HepG2 (cell line): ENCODE measurements around the gene ZBTB46. TPM values are rescaled to one million over a fixed set of nuclear protein-coding genes. Genes with fewer than 3 reads are reported as not detected.
A peak's percentile ranks its signal among the peaks of the same experiment; 100 is the strongest.

ENCODE experiments used
- E2F1 ChIP-seq: sonication (generic); formaldehyde crosslinking; IDR thresholded peaks from 2 replicates; pipeline ENCODE4 v1.5.0; 2020; ENCODE audit warnings: missing genetic modification reagents
- ELF1 ChIP-seq: sonication (generic); formaldehyde crosslinking; IDR thresholded peaks from 2 replicates; pipeline ENCODE4 v1.4.0; 2020; ENCODE audit warnings: missing genetic modification reagents
- GLMP ChIP-seq: sonication (generic); formaldehyde crosslinking; IDR thresholded peaks from 2 replicates; pipeline ENCODE4 v1.9.0; 2021; ENCODE audit warnings: missing genetic modification reagents, mild to moderate bottlenecking, borderline replicate concordance
- GPBP1L1 ChIP-seq: sonication (generic); formaldehyde crosslinking; IDR thresholded peaks from 2 replicates; pipeline ENCODE4 v1.5.0; 2020; ENCODE audit warnings: mild to moderate bottlenecking, missing genetic modification reagents
- HOXA5 ChIP-seq: sonication (generic); formaldehyde crosslinking; IDR thresholded peaks from 2 replicates; pipeline ENCODE4 v1.4.0; 2020; ENCODE audit warnings: missing genetic modification reagents
- MYNN ChIP-seq: sonication (generic); formaldehyde crosslinking; IDR thresholded peaks from 2 replicates; pipeline ENCODE4 v1.4.0; 2020; ENCODE audit warnings: mild to moderate bottlenecking, low read depth, missing genetic modification reagents
- NFYC ChIP-seq: IDR thresholded peaks from 2 replicates; pipeline ENCODE4 v1.6.1; 2016; ENCODE audit warnings: missing genetic modification reagents, missing compliant biosample characterization
- SAFB2 ChIP-seq: sonication (generic); formaldehyde crosslinking; IDR thresholded peaks from 2 replicates; pipeline ENCODE4 v1.5.1; 2020; ENCODE audit warnings: missing genetic modification reagents, low read depth, mild to moderate bottlenecking, borderline replicate concordance
- ZNF205 ChIP-seq: IDR thresholded peaks from 2 replicates; pipeline ENCODE4 v1.6.1; 2018; ENCODE audit warnings: missing biosample characterization, missing genetic modification reagents
- ZNF263 ChIP-seq: sonication (generic); formaldehyde crosslinking; IDR thresholded peaks from 2 replicates; pipeline ENCODE4 v1.4.0; 2020; ENCODE audit warnings: missing genetic modification reagents
- ZNF276 ChIP-seq: sonication (generic); formaldehyde crosslinking; IDR thresholded peaks from 2 replicates; pipeline ENCODE4 v1.4.0; 2020; ENCODE audit warnings: mild to moderate bottlenecking, low read depth, missing genetic modification reagents
- ZNF496 ChIP-seq: sonication (generic); formaldehyde crosslinking; IDR thresholded peaks from 2 replicates; pipeline ENCODE4 v1.8.1; 2023; ENCODE audit warnings: mild to moderate bottlenecking, moderate library complexity, missing genetic modification reagents; ENCODE audit not compliant: insufficient replicate concordance
- ZNF562 ChIP-seq: sonication (generic); formaldehyde crosslinking; IDR thresholded peaks from 2 replicates; pipeline ENCODE4 v1.8.0; 2022; ENCODE audit warnings: missing genetic modification reagents, borderline replicate concordance
- ZNF766 ChIP-seq: sonication (generic); formaldehyde crosslinking; IDR thresholded peaks from 2 replicates; pipeline ENCODE4 v1.5.0; 2020; ENCODE audit warnings: missing genetic modification reagents, borderline replicate concordance
- ZSCAN21 ChIP-seq: sonication (generic); formaldehyde crosslinking; IDR thresholded peaks from 2 replicates; pipeline ENCODE4 v1.8.0; 2022; ENCODE audit warnings: mild to moderate bottlenecking, missing genetic modification reagents, moderate library complexity, borderline replicate concordance
- ZSCAN31 ChIP-seq: sonication (generic); formaldehyde crosslinking; IDR thresholded peaks from 2 replicates; pipeline ENCODE4 v1.5.0; 2020; ENCODE audit warnings: low read depth, mild to moderate bottlenecking, missing genetic modification reagents
- polyA plus RNA-seq, 8 experiments: library from polyadenylated mRNA; depleted of rRNA in 3 of 8; stranded (reverse) in 7 of 8; unstranded in 1 of 8; fragments of >200 nt; fragmentation: Illumina TruSeq in 4 of 8; extraction: Trizol in 4 of 8; gene quantifications; 2 replicates each; pipeline versions ENCODE4 v1.2.1 to v1.2.3, GENCODE V29; 2011 to 2016; ENCODE audit warnings: low read depth in 4 of 8, missing spikeins in 1 of 8, mixed read lengths in 1 of 8; ENCODE audit not compliant: insufficient read depth in 1 of 8
- total RNA-seq, 5 experiments: library from RNA; depleted of rRNA; stranded (reverse); fragments of >200 nt; fragmentation: Illumina TruSeq; extraction: Trizol; gene quantifications; 2 replicates each; pipeline ENCODE4 v1.2.3, GENCODE V29; 2016; ENCODE audit warnings: low read depth in 1 of 5
- TF ChIP-seq, protein P1 (sequence below): sonication (generic); formaldehyde crosslinking; IDR thresholded peaks from 2 replicates; pipeline ENCODE4 v1.5.1; 2020; ENCODE audit warnings: mild to moderate bottlenecking, missing genetic modification reagents, borderline replicate concordance

The ZBTB46 gene
- total and polyA plus RNA-seq, 2 of the 13 experiments (the other 11 are each of a cell fraction or from before 2014, with no cell fraction given), result 1.6 to 13.5 TPM

- TF ChIP-seq GPBP1L1 (CRISPR knock-in tag) (no peak), ELF1 (0 out of 2 replicates have a peak, but pooled peaks have one; percentile 34), ZNF205 (CRISPR knock-in tag) (peak; percentile 64; the same call in 1 of the 2 replicates), ZNF562 (CRISPR knock-in tag) (no peak), ZNF276 (CRISPR knock-in tag) (no peak), ZNF766 (CRISPR knock-in tag) (no peak), ZSCAN31 (peak; percentile 96), ZNF263 (CRISPR knock-in tag) (0 out of 2 replicates have a peak, but pooled peaks have one; percentile 38), HOXA5 (CRISPR knock-in tag) (no peak), NFYC (0 out of 2 replicates have a peak, but pooled peaks have one; percentile 22), MYNN (CRISPR knock-in tag) (no peak), ZNF496 (CRISPR knock-in tag) (no peak), SAFB2 (CRISPR knock-in tag) (peak; percentile 93; the same call in 1 of the 2 replicates), ZSCAN21 (peak; percentile 60; the same call in 1 of the 2 replicates), E2F1 (no peak), GLMP (no peak)
- TF ChIP-seq, protein P1, sequence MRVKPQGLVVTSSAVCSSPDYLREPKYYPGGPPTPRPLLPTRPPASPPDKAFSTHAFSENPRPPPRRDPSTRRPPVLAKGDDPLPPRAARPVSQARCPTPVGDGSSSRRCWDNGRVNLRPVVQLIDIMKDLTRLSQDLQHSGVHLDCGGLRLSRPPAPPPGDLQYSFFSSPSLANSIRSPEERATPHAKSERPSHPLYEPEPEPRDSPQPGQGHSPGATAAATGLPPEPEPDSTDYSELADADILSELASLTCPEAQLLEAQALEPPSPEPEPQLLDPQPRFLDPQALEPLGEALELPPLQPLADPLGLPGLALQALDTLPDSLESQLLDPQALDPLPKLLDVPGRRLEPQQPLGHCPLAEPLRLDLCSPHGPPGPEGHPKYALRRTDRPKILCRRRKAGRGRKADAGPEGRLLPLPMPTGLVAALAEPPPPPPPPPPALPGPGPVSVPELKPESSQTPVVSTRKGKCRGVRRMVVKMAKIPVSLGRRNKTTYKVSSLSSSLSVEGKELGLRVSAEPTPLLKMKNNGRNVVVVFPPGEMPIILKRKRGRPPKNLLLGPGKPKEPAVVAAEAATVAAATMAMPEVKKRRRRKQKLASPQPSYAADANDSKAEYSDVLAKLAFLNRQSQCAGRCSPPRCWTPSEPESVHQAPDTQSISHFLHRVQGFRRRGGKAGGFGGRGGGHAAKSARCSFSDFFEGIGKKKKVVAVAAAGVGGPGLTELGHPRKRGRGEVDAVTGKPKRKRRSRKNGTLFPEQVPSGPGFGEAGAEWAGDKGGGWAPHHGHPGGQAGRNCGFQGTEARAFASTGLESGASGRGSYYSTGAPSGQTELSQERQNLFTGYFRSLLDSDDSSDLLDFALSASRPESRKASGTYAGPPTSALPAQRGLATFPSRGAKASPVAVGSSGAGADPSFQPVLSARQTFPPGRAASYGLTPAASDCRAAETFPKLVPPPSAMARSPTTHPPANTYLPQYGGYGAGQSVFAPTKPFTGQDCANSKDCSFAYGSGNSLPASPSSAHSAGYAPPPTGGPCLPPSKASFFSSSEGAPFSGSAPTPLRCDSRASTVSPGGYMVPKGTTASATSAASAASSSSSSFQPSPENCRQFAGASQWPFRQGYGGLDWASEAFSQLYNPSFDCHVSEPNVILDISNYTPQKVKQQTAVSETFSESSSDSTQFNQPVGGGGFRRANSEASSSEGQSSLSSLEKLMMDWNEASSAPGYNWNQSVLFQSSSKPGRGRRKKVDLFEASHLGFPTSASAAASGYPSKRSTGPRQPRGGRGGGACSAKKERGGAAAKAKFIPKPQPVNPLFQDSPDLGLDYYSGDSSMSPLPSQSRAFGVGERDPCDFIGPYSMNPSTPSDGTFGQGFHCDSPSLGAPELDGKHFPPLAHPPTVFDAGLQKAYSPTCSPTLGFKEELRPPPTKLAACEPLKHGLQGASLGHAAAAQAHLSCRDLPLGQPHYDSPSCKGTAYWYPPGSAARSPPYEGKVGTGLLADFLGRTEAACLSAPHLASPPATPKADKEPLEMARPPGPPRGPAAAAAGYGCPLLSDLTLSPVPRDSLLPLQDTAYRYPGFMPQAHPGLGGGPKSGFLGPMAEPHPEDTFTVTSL (CRISPR knock-in tag), result peak; percentile 34; the same call in 1 of the 2 replicates
Observed at GRCh38 chr20:63858393-63859165, 27.5 kb upstream of the ZBTB46 start (continued).
